Daoy (cell line): ENCODE data around the gene COG3. TPM values are rescaled to one million over a fixed set of nuclear protein-coding genes. Genes with fewer than 3 reads are reported as not detected.

Source experiments
- DNase-seq: peaks from one replicate; pipeline ENCODE4 v3.0.0-alpha.2; 2015; ENCODE audit warnings: low read depth
- total RNA-seq: library from RNA; depleted of rRNA; stranded (reverse); fragments of >200 nt; shearing (Covaris generic); gene quantifications from 2 replicates; pipeline ENCODE4 v1.2.3, GENCODE V29; 2014

The COG3 gene
- total RNA-seq, 1 experiment from 2014 or later: 19.1 TPM

DNA sequence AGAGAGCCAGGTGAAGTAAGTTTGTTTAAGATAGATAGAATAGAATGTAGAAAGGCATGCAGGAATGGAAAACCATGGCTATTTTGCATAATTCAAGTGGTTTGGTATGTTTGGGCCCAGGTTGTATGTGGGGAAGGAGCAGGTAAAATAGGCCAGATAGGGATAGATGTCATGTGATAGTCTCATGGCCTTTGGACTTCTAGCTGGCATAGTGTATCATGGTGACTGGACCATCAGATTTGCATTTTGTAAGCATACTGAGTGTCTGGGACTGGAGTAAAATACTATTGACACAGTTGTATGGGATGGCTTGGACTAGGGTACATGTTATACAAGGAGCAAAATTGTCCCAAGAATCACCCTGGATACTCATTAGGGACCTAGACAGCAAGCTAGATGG, 38.9 kb downstream of the COG3 start:
- no peak for DNase-seq

- no peak for DNase-seq
These were observed 42.1 kb downstream of the COG3 start for GRCh38 chr13:45506811-45507210.

GRCh38 chr13:45508776-45509175, 44.0 kb downstream of the COG3 start:
- no peak for DNase-seq

GRCh38 chr13:45510672-45511071, 45.9 kb downstream of the COG3 start:
- no peak for DNase-seq

GRCh38 chr13:45511310-45512097, 46.8 kb downstream of the COG3 start:
- DNase-seq: peak; percentile 57

DNA sequence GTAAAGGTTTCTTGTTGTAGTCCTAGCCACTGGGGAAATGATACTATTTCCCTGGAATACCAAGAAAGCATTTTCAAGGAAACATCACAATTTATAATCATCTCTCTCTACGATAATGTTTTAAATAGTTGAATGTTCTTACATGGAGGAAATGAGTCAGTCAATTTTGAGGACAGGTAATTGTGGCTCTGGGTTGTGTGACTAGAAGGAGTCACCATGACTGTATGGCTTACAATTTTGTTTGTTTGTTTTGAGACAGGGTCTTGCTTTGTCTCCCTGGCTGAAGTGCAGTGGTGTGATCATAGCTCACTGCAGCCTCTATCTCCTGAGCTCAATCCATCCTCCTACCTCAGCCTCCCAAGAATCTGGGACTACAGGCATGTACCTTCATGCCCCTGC, 47.4 kb downstream of the COG3 start:
- DNase-seq: peak; percentile 35

DNA sequence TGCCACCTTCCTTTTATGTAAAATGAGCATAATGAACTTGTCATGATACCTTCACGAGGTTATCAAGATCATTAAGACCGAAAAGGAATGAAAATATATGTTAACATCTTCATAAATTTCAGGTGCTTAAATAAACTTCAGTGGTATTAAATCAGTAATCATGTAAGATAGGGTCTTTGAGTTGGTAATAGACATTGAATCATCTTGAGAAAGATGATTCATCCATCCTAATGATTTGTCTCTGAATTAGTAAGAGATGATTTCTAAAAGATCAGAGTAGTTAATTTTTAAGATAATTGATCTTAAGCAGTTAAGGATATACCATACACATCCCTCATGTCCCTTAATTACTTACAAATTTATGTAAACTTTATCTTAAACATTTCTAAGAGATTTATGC, 52.0 kb downstream of the COG3 start:
- DNase-seq: no peak

GRCh38 chr13:45518525-45519245, 53.9 kb downstream of the COG3 start:
- no peak for DNase-seq

DNA sequence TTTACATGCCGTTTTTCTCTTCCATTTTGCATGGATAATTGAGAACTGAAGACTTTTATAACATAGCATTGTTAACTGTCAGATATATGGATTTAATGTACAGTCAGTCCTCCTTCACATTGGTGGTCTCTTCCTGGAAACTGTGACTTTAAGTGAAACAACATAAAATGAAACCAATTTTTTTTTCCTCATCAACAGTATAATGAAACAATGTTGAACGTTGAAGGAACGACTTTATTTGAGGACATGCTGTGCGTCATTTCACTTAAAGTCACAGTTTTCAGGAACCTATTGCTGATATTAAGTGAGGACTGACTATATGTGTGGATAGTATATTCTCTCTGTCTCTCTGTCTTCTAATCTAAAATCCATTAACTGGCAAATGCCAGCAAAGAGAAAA, 54.8 kb downstream of the COG3 start:
- no peak for DNase-seq

- no peak for DNase-seq
These were observed 56.6 kb downstream of the COG3 start for GRCh38 chr13:45521297-45521696.

- no peak for DNase-seq
These were observed 57.8 kb downstream of the COG3 start for GRCh38 chr13:45522571-45522970.

DNA sequence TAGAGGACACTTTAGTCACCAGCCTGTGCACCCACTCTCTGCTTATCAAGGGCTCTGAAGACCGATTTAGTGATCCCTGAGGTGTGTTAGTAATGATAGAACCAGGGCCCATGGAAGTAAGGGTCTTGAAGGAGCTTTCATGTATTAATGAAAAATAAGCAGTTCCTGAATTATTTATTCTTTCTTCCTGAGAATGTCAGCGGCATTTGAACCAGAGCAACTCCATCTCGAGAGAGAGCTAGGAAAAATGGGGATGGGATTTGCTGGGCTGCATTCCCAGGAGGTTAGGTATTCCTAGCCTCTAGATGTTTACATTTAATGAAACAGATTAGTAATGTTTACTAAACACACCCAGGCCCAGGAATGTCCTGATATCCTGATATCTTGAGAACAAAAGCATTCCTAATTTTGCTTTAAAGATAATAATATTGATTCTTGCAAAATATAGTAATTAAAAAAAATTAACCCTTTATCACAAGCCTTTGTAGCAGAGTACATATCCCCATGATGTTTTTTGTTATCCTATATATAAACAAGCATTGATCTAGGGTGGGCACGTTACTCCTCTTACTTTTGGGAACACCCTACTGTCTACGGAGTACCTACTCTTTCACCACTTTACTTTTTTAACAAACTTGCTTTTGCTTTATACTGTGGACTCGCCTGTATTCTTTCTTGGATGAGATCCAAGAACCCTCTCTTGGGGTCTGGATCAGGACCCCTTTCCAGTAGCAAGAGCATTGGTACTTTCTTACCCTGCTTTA, 63.1 kb downstream of the COG3 start:
- no peak for DNase-seq

GRCh38 chr13:45529758-45530157, 65.0 kb downstream of the COG3 start:
- DNase-seq: no peak

- no peak for DNase-seq
These were observed 69.9 kb downstream of the COG3 start for GRCh38 chr13:45534604-45535003.

DNA sequence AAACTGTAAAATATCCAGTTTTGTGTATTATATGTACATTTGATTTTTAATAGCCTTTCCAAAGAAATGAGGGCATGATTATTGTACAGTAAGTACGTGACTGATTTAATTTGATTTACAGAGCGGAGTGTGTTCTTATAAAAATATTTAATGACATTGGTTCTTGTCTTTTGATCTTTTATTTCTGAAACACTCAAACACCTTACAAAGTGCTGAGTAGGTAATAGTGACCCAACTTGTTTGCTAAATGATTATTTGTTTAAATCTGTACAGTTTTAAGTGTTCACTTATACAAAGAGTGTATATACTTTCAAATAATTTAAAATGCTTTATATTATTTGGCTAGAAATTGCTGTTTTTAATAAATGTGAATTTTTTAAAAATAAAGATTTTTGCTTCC, 71.5 kb downstream of the COG3 start:
- DNase-seq: no peak

- no peak for DNase-seq
These were observed 72.8 kb downstream of the COG3 start for GRCh38 chr13:45537516-45537915.

DNA sequence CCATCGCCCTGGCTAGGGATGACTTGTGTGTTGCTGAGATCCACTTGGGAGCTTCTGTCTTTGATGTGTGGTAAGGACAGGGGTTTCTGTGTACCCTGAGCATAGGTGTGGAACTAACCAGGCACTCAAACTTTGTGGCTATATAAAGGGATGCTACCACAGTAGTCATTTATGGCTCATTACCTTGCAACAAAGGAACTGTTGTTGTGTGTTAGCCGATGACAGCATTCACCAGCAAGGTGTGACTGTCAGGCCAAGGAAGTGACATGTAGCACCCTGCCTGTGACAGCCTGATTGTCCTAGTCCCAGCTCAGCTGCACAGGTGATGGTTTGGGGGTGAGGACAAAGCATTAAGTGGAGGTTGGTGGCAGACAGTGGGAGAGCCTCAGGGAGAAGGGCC, 73.6 kb downstream of the COG3 start:
- no peak for DNase-seq

- DNase-seq: no peak
These were observed 75.5 kb downstream of the COG3 start for GRCh38 chr13:45540195-45540594.

DNA sequence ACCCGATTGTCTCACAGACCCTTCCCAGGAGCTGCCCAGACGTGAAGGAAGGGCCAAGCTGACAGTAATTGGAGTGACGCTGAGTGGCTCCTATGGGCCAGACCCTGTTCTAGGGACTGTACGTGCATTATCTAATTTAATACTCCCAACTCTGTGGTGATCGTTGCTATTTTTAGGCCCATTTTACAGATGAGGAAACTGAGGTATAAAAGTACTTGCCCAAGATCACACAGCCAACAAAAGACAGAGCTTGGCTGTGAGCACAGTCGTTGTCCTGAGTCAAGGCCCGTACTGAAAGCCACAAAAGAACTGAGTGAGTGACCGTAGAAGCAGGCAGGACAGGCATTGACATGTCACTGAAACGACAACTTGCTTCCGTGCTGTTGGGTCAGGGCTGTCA, 76.1 kb downstream of the COG3 start:
- DNase-seq: no peak

DNA sequence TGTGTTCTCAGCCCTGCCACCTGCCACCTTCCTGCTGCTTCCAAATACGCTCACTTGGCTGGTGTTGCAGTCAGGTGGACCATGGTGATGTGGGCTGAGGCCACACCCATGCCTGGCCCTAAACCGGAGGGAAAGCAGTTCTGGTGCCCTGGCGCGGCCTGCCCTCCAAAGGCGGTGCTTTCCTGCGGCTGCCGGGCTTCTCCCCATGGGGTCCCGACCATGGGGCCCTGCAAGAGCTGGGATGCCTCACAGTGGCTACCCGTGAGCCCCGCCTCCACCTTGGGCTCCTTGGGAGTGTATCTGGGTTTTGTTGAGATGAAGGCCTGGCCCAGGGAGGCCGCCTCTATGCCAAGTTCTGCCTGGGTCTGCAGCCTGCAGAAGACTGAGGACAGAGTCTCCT, 77.1 kb downstream of the COG3 start:
- no peak for DNase-seq

DNA sequence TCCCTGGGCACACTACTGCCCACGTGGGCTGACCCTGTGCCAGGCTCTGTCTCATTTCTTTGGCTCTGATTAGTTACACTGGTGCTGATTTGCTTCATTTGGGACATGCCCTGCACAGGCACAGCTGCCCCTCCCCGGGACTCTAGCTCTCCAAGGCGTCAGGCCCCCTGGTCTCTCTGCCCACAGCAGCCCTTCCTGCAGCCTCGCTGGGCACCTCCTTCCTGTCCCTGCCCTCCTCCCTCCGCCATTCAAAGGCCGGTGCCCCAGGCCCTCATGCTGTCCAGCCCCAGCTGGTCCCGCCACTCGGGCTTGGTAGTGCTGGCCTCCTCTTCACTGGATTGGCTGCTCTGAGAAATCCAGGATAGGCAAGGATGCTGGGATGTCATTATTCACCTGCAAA, 77.7 kb downstream of the COG3 start:
- no peak for DNase-seq

DNA sequence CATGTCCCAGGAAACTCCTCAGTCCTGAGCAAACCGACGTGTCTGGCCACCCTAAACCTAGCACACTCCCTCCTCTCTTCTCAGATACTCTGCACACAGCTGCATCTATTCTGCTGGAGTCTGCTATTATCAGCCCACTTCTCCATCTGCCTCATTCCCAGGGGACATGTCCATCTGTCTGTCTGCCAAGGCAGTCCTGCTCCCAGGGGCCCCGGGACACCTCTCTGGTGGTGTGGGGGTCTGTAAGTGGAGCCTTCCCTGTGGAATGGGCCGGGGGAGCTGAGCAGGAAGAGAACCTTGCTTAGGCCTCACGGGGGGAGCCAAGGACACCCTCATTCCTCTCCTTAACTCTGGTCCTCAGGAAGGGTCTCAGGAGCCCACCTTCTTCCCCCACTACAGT, 78.1 kb downstream of the COG3 start:
- DNase-seq: no peak

DNA sequence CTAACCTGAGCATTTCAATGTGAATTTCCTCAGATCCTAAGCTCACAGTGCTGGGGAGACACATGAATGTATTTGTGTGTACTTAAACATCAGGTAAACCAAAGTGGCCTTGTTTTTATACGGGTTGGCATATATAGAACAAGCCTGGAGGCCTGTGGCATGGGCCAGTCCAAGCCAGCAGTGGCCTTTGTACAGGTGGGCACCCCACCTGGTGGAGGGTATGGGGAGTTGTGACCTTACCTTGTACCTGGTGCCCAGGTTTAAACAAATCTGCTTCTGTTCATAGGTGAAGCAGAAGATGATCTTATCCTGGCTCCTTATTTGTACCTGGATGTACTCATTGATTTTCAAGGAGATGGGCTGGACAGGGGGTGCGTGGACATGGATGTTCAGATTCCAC, 79.8 kb downstream of the COG3 start:
- DNase-seq: no peak
